CD4-positive, CD25-positive, alpha-beta regulatory T cell (primary cell): ENCODE results near the gene DEPDC4. TPM values are rescaled to one million over a fixed set of nuclear protein-coding genes. Genes with fewer than 3 reads are reported as not detected.
A peak's percentile ranks its signal among the peaks of the same experiment; 100 is the strongest.

Source experiments
- ATAC-seq, 2 donors: fragments of 150-1000 bp; cut with Tn5 transposase; one replicate each; pipeline ENCODE4 v1.10.0; 2021; ENCODE audit warnings: low read depth in 2 of 2, moderate number of reproducible peaks in 2 of 2, moderate library complexity in 1 of 2
- DNase-seq, 3 donors: peaks; one replicate each; pipeline versions ENCODE4 v3.0.0 to v3.0.0-alpha.2; 2012 to 2022; ENCODE audit warnings: mixed read lengths in 1 of 3
- H3K27ac ChIP-seq: one replicate; pipeline ENCODE4 v1.7.0; 2013; ENCODE audit warnings: mild to moderate bottlenecking, low read length; ENCODE audit not compliant: insufficient read depth, poor library complexity, severe bottlenecking
- H3K27me3 ChIP-seq: one replicate; pipeline ENCODE4 v1.7.0; 2013; ENCODE audit warnings: low read length; ENCODE audit not compliant: control insufficient read depth, insufficient read depth
- H3K36me3 ChIP-seq: one replicate; pipeline ENCODE4 v1.7.0; 2013; ENCODE audit warnings: mild to moderate bottlenecking, low read length, moderate library complexity; ENCODE audit not compliant: control insufficient read depth, insufficient read depth
- H3K4me1 ChIP-seq: 2 replicates; pipeline ENCODE4 v1.7.0; 2013; ENCODE audit warnings: mild to moderate bottlenecking, low read length; ENCODE audit not compliant: insufficient read depth, control insufficient read depth, poor library complexity, severe bottlenecking
- H3K4me3 ChIP-seq: one replicate; pipeline ENCODE4 v1.7.0; 2013; ENCODE audit warnings: low read depth, mild to moderate bottlenecking, low read length, moderate library complexity
- H3K9me3 ChIP-seq, 2 experiments: 1 replicate in 1 of 2; 2 replicates in 1 of 2; pipeline ENCODE4 v1.7.0; 2013; ENCODE audit warnings: low read length in 2 of 2, mild to moderate bottlenecking in 1 of 2, moderate library complexity in 1 of 2; ENCODE audit not compliant: control insufficient read depth in 2 of 2
- H3K27ac Mint-ChIP-seq, 3 donors: one replicate each; pipeline ENCODE4 v1.8.0; 2020 to 2022; ENCODE audit warnings: mild to moderate bottlenecking in 3 of 3, mixed read lengths in 3 of 3, moderate library complexity in 2 of 3
- H3K27me3 Mint-ChIP-seq: one replicate; pipeline ENCODE4 v1.8.0; 2022; ENCODE audit warnings: mild to moderate bottlenecking, mixed read lengths
- H3K36me3 Mint-ChIP-seq: one replicate; pipeline ENCODE4 v1.8.0; 2020; ENCODE audit warnings: mixed read lengths
- H3K4me1 Mint-ChIP-seq, 4 donors: one replicate each; pipeline ENCODE4 v1.8.0; 2020 to 2022; ENCODE audit warnings: mixed read lengths in 4 of 4, mild to moderate bottlenecking in 1 of 4
- H3K4me3 Mint-ChIP-seq, 4 donors: one replicate each; pipeline ENCODE4 v1.8.0; 2020 to 2022; ENCODE audit warnings: mild to moderate bottlenecking in 4 of 4, mixed read lengths in 4 of 4, moderate library complexity in 3 of 4
- H3K9me3 Mint-ChIP-seq, 7 donors: one replicate each; pipeline ENCODE4 v1.8.0; 2020 to 2022; ENCODE audit warnings: mixed read lengths in 7 of 7, mild to moderate bottlenecking in 3 of 7, moderate library complexity in 2 of 7
- polyA plus RNA-seq, 4 donors: library from polyadenylated mRNA; unstranded; fragments of 300-500 nt; fragmentation: Illumina TruSeq; gene quantifications; one replicate each; pipeline ENCODE4 v1.2.3, GENCODE V29; 2021
- total RNA-seq: library from RNA; stranded (reverse); gene quantifications from one replicate; pipeline ENCODE4 v1.2.3, GENCODE V29; 2022

The DEPDC4 gene
- total and polyA plus RNA-seq, 5 donors from 2014 or later, result 0.31 to 1.1 (median 0.50) TPM; not detected in 2

DNA sequence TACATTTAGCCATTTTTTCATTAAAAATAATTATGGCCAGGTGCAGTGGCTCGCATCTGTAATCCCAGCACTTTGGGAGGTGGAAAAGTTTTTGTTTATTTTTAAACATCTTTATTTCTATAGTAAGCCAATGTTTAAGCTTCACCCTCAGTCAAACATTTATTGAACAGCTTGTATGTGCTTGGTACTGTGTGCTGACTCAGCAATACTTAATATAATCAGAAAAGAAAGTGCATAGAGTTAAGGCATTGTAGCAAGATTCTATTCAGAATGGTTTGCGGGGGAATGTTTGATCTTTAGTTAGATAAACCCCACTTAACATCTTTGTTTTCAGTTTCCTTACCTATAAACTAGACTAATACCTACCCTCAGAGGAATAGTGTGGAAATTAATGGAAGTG lies 55.2 kb downstream of the DEPDC4 start:
- no peak overlapping the region for H3K27ac ChIP-seq
- Mint-ChIP-seq H3K27me3 (no peaks in the 10 kb centered on the region), H3K36me3 (peaks cover 19% of the 10 kb centered on the region), H3K4me1 (peaks cover 3 to 16% (median 7%) of the 10 kb centered on the region in 4 donors), H3K27ac (no peak overlapping the region), H3K9me3 (no peaks in the 10 kb centered on the region), H3K4me3 (no peak overlapping the region)
- H3K36me3 ChIP-seq, result peaks cover 93% of the 10 kb centered on the region
- H3K4me1 ChIP-seq, result no peaks in the 10 kb centered on the region
- no peak for ATAC-seq
- no peak overlapping the region for H3K4me3 ChIP-seq
- H3K9me3 ChIP-seq, result no peaks in the 10 kb centered on the region
- no peaks in the 10 kb centered on the region for H3K27me3 ChIP-seq
- no peak for DNase-seq

DNA sequence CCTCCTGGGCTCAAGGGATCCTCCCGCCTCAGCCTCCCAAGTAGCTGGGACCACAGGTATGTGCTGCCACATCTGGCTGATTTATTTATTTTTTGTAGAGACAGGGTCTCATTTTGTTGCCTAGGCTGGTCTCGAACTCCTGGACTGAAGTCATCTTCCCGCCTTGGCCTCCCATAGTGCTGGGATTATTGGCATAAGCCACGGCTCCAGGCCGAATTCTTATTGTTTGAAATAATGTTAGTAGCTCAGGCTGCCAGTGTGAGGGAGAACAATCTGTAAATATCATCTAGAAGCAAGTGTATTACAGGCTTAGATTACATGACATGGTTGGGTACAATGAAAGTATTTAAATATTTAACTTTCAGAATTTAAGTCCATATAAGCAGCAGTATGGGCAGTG lies 58.0 kb downstream of the DEPDC4 start:
- no peaks in the 10 kb centered on the region for H3K9me3 ChIP-seq
- H3K36me3 ChIP-seq, result peaks cover 90% of the 10 kb centered on the region
- DNase-seq, result no peak
- H3K4me3 ChIP-seq, result no peak overlapping the region
- Mint-ChIP-seq H3K9me3 (no peaks in the 10 kb centered on the region), H3K27me3 (no peaks in the 10 kb centered on the region), H3K27ac (no peak overlapping the region), H3K4me3 (no peak overlapping the region), H3K4me1 (peaks cover 3 to 11% (median 7%) of the 10 kb centered on the region in 4 donors), H3K36me3 (peaks cover 16% of the 10 kb centered on the region)
- no peak for ATAC-seq
- H3K27me3 ChIP-seq, result no peaks in the 10 kb centered on the region
- no peaks in the 10 kb centered on the region for H3K4me1 ChIP-seq
- no peak overlapping the region for H3K27ac ChIP-seq

GRCh38 chr12:100207311-100207710 lies 59.6 kb downstream of the DEPDC4 start:
- Histone ChIP-seq H3K4me1 (peaks cover under 1% of the 10 kb centered on the region), H3K4me3 (no peak overlapping the region), H3K27ac (no peak overlapping the region), H3K27me3 (no peaks in the 10 kb centered on the region), H3K36me3 (peaks cover 76% of the 10 kb centered on the region), H3K9me3 (no peaks in the 10 kb centered on the region)
- peaks cover 9 to 25% (median 13%) of the 10 kb centered on the region in 4 donors for H3K4me1 Mint-ChIP-seq
- no peak overlapping the region for H3K4me3 Mint-ChIP-seq
- H3K27me3 Mint-ChIP-seq, result no peaks in the 10 kb centered on the region
- H3K9me3 Mint-ChIP-seq, result no peaks in the 10 kb centered on the region
- no peak overlapping the region for H3K27ac Mint-ChIP-seq
- ATAC-seq (no peak), DNase-seq (no peak)
- H3K36me3 Mint-ChIP-seq, result peaks cover 16% of the 10 kb centered on the region

- Histone ChIP-seq H3K4me1 (peaks cover 21% of the 10 kb centered on the region), H3K9me3 (no peaks in the 10 kb centered on the region), H3K27me3 (no peaks in the 10 kb centered on the region), H3K36me3 (peaks cover 21% of the 10 kb centered on the region), H3K27ac (peak overlapping the region; percentile 93), H3K4me3 (peak overlapping the region; percentile 96)
- peaks cover 5% of the 10 kb centered on the region for H3K36me3 Mint-ChIP-seq
- peaks cover 8 to 68% (median 29%) of the 10 kb centered on the region in 4 donors for H3K4me1 Mint-ChIP-seq
- peak overlapping the region; percentile 88 to 99 (median 95) for H3K4me3 Mint-ChIP-seq
- H3K27me3 Mint-ChIP-seq, result no peaks in the 10 kb centered on the region
- DNase-seq, result no peak
- no peak for ATAC-seq
- H3K9me3 Mint-ChIP-seq, result no peaks in the 10 kb centered on the region
- peak overlapping the region; percentile 99 to 100 (median 99) for H3K27ac Mint-ChIP-seq
These were observed 65.1 kb downstream of the DEPDC4 start for GRCh38 chr12:100201604-100202423.

- no peaks in the 10 kb centered on the region for H3K9me3 Mint-ChIP-seq
- peak within 1 kb of the TSS; percentile 99 to 100 (median 99) for H3K27ac Mint-ChIP-seq
- no peaks in the 10 kb centered on the region for H3K27me3 Mint-ChIP-seq
- H3K36me3 Mint-ChIP-seq, result peaks cover 5% of the 10 kb centered on the region
- H3K27ac ChIP-seq, result peak within 1 kb of the TSS; percentile 93
- no peaks in the 10 kb centered on the region for H3K27me3 ChIP-seq
- H3K4me3 ChIP-seq, result peak within 1 kb of the TSS; percentile 96
- H3K9me3 ChIP-seq, result no peaks in the 10 kb centered on the region
- DNase-seq (peak; percentile 97 to 98 (median 97)), ATAC-seq (peak; percentile 88 to 92)
- peaks cover 8 to 68% (median 29%) of the 10 kb centered on the region in 4 donors for H3K4me1 Mint-ChIP-seq
- peak within 1 kb of the TSS; percentile 88 to 99 (median 95) for H3K4me3 Mint-ChIP-seq
- peaks cover 21% of the 10 kb centered on the region for H3K4me1 ChIP-seq
- H3K36me3 ChIP-seq, result peaks cover 14% of the 10 kb centered on the region
These were observed 66.3 kb downstream of the DEPDC4 start, which contains the start of gene ACTR6 for GRCh38 chr12:100200463-100201181. Gene ACTR6 (plus strand): TSS chr12:100200815. CDS start chr12:100200852, 37 bp downstream.

DNA sequence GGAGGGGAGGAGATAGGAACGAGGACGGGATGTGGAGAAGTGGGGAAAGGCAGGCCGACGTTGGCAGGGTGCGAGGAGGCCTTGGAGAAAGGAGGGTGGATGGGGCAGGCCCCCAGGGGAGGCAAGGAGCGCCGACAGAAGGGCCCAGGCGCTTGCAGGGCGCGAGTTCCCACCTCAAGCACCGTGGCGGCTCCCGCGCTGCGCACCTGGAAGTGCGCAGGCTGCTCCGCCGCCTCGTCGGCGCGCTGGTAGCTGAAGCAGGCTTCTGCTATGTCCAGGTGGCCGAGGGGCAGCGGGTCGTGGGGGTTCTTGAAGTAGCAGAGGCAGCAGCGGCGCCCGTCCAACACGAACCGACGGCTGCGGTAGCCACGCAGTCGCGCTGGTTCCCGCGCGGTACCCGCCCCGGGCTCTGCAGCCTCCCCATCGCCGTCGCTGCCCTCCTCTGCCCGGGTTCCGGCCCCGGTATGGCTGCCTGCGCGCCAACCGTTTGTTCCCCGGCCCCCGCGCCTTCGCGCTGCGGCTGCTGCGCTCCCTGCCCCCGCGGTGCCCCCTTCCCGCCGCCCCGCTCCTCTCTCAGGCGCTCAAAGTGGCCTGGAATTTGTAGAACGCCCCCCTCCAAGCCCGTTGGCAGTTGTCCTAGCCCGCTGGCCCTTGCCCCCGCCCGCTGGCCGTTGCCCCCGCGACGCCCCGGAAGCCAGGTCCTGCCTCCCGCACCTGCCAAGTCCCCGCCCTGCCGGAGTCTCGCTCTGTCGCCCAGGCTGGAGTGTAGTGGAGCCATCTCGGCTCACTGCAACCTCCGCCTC lies 67.3 kb downstream of the DEPDC4 start:
- H3K36me3 Mint-ChIP-seq, result peaks cover 14% of the 10 kb centered on the region

GRCh38 chr12:100199023-100199346 lies 67.9 kb downstream of the DEPDC4 start:
- no peak for ATAC-seq
- H3K4me1 Mint-ChIP-seq, result peaks cover 8 to 60% (median 29%) of the 10 kb centered on the region in 4 donors
- DNase-seq, result no peak
- H3K27ac ChIP-seq, result peak overlapping the region; percentile 93
- peak overlapping the region; percentile 88 to 99 (median 95) for H3K4me3 Mint-ChIP-seq
- H3K4me1 ChIP-seq, result peaks cover 21% of the 10 kb centered on the region
- peak overlapping the region; percentile 79 to 100 (median 99) for H3K27ac Mint-ChIP-seq
- H3K27me3 ChIP-seq, result no peaks in the 10 kb centered on the region
- peaks cover 20% of the 10 kb centered on the region for H3K36me3 Mint-ChIP-seq
- H3K9me3 Mint-ChIP-seq, result no peaks in the 10 kb centered on the region
- H3K27me3 Mint-ChIP-seq, result no peaks in the 10 kb centered on the region
- no peaks in the 10 kb centered on the region for H3K9me3 ChIP-seq
- peaks cover 9% of the 10 kb centered on the region for H3K36me3 ChIP-seq
- peak overlapping the region; percentile 61 for H3K4me3 ChIP-seq

More for the DNA sequence above, 67.3 kb downstream of the DEPDC4 start:
- H3K27me3 ChIP-seq, result no peaks in the 10 kb centered on the region
- DNase-seq (peak; percentile 75 to 86 (median 81)), ATAC-seq (peak; percentile 64 to 69)
- peak overlapping the region; percentile 88 to 99 (median 95) for H3K4me3 Mint-ChIP-seq
- no peaks in the 10 kb centered on the region for H3K9me3 Mint-ChIP-seq
- H3K27ac Mint-ChIP-seq, result peak overlapping the region; percentile 99 to 100 (median 99)
- H3K27ac ChIP-seq, result peak overlapping the region; percentile 93
- peaks cover 21% of the 10 kb centered on the region for H3K4me1 ChIP-seq
- H3K36me3 ChIP-seq, result peaks cover 9% of the 10 kb centered on the region
- no peaks in the 10 kb centered on the region for H3K9me3 ChIP-seq
- no peaks in the 10 kb centered on the region for H3K27me3 Mint-ChIP-seq
- peaks cover 8 to 65% (median 31%) of the 10 kb centered on the region in 4 donors for H3K4me1 Mint-ChIP-seq
- peak overlapping the region; percentile 96 for H3K4me3 ChIP-seq
